GM19099 (cell line): ENCODE measurements around the gene ZBTB16.

Experiments
- POLR2A ChIP-seq: IDR thresholded peaks from 3 replicates; pipeline ENCODE4 v1.6.1; 2011; ENCODE audit warnings: low read depth; ENCODE audit not compliant: insufficient read length; ENCODE audit errors: extremely low read depth

The ZBTB16 gene

DNA sequence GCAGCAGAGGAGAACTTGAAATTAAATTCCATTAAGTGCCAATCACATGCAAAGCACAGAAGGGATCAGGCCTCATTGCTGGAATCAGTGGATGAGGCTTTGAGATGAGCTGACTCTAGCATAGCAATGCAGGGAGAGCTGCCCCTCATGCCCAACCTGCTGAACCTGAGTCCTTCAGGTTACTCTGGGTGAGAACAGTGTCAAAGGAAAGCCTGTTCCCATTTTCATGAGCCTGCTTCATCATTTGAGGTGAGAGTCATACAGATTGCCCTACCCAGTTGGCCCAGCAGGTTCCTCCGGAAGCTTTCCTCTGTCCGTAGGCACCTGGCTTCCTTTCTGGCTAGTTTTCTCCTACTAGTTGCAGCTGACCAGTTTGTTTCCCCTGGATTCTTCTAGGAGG, 25.9 kb upstream of the ZBTB16 start:
- no peak for TF ChIP-seq POLR2A

- TF ChIP-seq POLR2A, result no peak
Measured at GRCh38 chr11:114034956-114035355, 24.6 kb upstream of the ZBTB16 start.

- TF ChIP-seq POLR2A, result no peak
Measured at GRCh38 chr11:114036147-114036811, 23.2 kb upstream of the ZBTB16 start.

GRCh38 chr11:114036958-114037357, 22.6 kb upstream of the ZBTB16 start:
- no peak for TF ChIP-seq POLR2A

- no peak for TF ChIP-seq POLR2A
Measured at GRCh38 chr11:114039551-114039950, 20.0 kb upstream of the ZBTB16 start.

DNA sequence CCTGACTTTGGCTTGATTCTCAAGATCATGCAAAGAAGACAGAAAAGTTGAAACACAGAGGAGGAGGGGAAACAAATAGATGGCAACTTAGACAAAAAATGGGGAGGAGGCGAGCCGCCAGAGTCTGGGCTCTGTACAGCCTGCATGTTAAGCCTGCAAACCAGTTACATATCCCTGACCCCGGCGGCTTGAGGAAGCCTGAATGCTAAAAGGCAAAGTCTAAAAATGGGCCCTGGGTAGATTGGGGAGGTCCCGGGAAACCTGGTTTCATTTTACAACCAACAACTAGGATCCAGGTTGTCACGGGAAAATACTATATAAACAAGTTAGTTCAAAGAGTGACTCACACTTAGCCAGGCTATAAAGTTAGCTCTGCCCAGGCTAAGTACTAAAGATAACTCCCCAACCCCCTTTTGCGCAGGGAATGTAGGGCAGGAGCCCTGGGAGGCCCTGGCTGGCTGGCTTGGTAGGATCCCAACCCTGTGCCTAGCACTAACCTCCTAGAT, 18.8 kb upstream of the ZBTB16 start:
- TF ChIP-seq POLR2A, result no peak

GRCh38 chr11:114042234-114042633, 17.3 kb upstream of the ZBTB16 start:
- no peak for TF ChIP-seq POLR2A

DNA sequence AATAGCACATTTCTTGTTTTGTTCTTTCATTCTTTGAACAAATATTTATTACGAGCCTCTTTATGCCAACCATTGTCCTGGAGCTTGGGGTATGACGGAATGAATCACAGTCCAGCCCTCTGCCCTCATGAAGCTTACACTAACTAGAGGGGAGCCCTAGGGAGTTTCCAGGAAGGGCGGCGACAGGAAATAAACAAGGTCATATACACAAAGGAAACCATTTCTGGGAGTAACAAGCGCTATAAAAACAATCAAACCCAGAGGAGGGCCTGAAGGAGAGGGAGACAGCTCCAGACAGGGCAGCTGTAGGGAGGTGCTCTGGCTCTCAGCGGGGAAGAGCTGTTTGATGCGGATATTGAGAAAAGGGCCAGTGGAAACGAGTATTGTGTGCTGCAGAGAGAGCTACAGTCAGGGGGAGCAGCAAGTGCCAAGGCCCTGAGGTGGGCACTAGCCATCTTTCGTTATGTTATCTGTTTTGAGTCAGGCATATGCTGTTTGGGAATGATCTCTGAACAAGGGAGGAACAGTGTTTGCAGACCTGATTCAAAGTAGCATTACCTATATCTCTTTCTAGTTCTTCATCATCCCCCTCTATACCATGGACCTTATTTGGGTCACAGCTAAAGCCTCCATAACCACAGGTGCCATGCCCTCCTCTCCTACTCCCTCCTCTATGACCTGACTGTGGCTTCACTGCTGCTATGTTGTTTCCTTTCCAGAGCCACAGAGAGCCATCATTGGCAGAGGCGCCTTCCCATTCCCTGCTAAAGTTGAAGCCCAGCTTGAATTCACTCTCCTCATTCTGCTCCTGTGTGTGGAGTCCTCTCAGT, 15.3 kb upstream of the ZBTB16 start:
- TF ChIP-seq POLR2A, result no peak

DNA sequence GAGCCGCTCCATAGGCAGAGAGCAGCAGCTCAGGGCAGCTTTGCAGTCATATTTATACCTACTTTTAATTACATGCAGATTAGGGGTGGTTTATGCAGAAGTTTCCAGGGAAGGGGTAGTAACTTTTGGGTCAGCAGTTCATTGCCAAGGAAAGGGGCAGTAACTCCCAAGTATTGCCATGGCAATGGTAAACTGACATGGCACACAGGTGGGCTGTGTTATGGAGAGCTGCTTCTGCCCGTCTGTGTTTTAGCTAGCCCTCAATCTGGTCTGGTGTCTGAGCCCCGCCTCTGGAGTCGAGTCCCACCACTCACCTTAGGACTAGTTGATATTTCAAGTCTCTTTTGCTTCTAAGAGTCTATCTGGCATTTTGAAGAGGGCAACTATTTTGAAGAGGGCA, 12.2 kb upstream of the ZBTB16 start:
- no peak for TF ChIP-seq POLR2A

- TF ChIP-seq POLR2A, result no peak
Measured at GRCh38 chr11:114049050-114049449, 10.5 kb upstream of the ZBTB16 start.

DNA sequence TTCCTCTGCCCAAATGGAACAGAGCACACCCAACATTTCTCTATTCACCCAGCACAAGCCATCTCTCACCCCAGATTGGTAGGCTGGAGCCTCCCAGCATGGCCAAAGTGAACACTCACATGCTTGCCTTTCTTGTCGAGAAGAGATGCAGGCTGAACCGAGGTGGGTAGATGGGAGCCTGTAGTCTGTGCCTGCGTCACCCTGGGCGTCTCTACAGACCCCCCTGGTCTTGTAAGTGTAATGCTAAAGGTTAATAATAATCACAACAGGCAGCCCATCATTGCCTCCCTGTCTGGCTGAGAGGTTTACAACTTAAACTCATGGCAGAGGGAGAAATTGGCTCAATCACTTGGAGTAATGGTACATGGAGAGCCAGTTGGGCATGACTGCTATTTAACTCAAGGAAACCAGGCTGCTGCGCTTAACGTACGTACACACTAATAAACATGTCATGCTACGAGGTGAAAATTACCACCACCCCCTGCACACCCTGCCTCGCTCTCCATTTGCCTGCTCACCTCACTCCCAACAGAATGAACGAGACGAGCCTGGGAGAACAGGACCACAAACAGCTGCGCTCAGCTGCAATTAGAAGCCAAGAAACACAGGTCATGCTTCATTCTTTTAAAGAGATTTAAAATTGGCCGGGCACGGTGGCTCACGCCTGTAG, 9.1 kb upstream of the ZBTB16 start:
- no peak for TF ChIP-seq POLR2A

DNA sequence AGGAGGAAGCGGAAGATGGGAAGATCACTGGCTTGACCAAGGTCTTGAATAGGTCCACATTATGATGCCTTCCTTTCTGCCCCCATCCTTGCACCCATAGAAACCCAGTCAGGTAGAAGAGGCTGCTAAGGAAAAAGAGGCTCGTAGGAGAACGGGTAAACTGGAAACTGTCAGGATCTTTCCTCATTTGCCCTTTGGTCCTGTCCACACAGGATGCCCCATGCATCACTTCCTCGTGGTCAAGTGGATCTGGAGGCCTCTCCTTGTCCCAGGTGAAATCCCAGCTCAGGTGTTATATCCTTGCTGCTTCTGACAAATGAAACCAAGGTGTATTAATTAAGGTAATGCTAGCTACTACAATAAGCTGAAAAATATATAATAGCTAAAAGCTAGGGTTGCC, 8.0 kb upstream of the ZBTB16 start:
- no peak for TF ChIP-seq POLR2A

- no peak for TF ChIP-seq POLR2A
Measured at GRCh38 chr11:114052160-114052559, 7.4 kb upstream of the ZBTB16 start.

DNA sequence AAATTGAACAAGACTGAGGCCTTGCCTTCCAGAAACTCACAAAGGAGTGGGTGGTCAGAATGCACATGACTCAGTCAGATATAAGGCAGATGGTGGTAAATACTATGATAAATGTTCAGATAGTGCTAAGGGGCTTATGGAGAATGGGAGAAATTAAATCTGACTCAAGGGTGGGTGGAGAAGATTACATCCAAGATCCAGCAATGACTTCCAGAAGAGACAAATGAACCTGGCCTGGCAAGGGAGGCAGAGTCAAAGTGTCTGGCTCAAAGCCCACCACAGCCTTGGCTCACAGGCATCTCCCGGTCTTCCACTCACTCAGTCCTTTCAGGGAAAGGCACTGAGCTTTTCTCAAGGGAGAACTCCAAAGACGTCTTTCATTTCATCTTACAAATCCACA, 6.1 kb upstream of the ZBTB16 start:
- no peak for TF ChIP-seq POLR2A

- no peak for TF ChIP-seq POLR2A
Measured at GRCh38 chr11:114054806-114055205, 4.7 kb upstream of the ZBTB16 start.

DNA sequence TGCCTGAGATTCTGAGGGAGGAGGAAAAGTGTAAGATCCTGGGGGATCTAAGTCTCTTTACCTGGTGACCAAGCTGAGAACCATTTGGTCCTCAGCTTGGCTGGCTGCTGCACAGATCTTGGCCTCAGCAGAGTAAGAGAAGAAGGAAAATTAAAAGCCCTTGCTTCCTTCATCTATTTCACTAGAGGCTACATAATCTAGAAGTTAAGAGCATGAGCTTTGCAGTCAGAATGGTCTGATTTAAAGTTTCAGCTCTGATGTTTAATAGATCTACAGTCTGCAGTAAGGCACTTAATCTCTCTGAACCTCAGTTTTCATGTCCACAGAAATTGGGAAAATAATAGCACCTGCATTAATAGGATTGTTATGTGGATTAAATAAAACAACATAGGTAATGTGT, 3.1 kb upstream of the ZBTB16 start:
- TF ChIP-seq POLR2A, result no peak
